GM18868 (cell line): ENCODE data around the gene NEK2.
"Not testable (repeated sequence)": the region's sequence is repeated elsewhere in the genome, so short reads cannot be mapped to it uniquely, and the experiment has no call there.

Experiments
- ATAC-seq: cut with Tn5 transposase; IDR thresholded peaks from one replicate; pipeline ENCODE4 v1.9.1; 2021; ENCODE audit warnings: mild to moderate bottlenecking, moderate library complexity; ENCODE audit not compliant: unreplicated experiment

Gene NEK2

GRCh38 chr1:211652371-211652770 is 23.1 kb downstream of the NEK2 start:
- no peak for ATAC-seq

DNA sequence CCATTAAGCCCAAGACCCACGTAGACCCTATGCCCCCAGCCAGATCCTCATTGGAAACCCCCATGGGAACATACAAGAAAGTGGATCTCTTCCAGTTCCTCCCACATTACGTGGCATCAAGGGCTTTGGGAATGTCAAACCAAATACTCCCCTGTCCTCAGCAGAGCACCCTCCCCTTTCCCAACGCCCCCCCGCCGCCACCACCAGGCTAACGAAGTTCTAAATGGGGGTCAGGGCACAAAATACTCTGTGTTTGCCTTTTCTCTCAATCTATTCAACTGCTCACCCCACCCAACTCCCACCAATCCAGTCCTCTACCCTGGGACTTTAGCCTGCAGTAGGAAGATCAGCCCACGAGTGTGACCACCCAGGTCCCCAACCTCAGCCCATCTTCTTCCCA is 24.5 kb downstream of the NEK2 start:
- ATAC-seq: no peak

GRCh38 chr1:211648980-211649934 is 26.2 kb downstream of the NEK2 start:
- ATAC-seq: no peak

- no peak for ATAC-seq
These were observed 27.1 kb downstream of the NEK2 start for GRCh38 chr1:211648336-211648735.

DNA sequence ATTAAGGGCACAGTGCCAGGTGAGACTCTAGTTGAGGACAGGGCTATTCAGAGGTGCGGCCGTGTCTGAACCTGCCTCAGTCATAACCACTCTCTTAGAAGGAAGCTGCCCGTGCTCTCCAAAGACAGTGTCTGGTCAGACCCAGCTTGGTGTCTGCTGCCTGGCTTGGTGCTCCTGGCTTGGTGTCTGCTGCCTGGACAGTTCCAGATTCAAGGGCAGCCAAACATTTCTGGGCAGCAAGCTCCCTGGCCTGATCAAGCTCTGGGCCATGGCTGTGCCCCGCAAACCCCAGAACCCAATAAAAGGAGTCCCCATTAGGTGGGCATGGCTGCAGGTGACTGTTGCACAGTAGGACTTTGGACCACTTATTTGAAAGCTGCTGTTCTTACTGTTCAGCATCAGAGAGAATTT is 27.7 kb downstream of the NEK2 start:
- ATAC-seq: no peak

GRCh38 chr1:211646566-211646965 is 28.9 kb downstream of the NEK2 start:
- ATAC-seq: no peak

DNA sequence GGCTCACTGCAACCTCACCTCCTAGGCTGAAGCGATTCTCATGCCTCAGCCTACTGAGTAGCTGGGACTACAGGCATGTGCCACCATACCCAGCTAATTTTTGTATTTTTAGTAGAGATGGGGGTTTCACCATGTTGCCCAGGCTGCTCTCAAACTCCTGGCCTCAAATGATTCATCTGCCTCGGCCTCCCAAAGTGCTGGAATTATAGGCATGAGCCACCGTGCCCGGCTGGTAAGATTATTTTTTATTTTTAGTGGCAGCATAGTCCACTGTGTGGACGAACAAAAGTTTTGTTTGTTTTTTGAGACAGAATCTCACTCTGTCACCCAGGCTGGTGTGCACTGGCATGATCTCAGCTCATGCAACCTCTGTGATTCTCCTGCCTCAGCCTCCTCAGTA is 29.8 kb downstream of the NEK2 start:
- ATAC-seq: not testable (repeated sequence)

- ATAC-seq: no peak
These were observed 30.8 kb downstream of the NEK2 start for GRCh38 chr1:211644653-211645052.

DNA sequence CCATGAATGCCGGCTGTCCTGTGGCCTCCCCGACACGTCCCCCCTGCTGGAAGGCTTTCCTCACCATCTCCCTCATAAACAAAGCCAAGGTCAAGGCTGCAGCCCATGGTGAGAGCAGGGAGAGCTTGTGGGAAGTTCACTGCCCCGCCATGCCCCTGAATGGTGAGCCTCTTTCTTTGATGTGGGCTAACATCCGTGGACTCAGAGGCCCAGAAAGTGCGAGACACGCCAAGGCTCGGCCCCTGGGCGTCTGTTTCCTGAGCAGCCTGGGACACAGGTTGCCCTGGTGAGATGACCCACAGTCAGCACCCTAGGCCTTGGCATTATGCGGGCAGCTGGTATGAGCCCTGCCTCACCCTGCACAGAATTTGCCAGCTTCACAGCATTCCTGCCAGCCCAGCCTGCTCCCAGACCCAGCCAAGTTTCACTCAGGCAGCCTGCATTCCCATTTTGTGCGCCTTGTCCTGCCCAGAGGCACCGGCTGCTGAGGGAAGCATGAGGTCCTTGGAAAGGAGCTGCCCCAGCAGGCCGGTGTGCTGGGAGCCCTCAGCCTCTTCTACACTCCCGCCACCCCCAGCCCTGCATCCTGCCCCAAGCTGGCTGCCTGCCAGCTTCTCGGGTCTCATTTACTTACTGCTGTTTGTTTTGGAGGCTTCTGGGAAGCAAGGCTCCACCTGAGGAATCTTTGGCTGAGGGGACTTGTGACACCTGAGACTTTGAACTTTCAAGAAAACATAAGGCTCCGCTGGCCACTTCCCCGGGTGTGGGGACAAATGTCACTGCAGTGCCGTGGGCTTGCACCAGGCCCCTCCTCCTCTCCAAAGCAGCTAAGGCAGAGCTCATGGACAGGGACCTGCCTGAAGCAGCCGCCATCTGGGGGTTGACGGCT is 31.9 kb downstream of the NEK2 start:
- ATAC-seq: no peak

DNA sequence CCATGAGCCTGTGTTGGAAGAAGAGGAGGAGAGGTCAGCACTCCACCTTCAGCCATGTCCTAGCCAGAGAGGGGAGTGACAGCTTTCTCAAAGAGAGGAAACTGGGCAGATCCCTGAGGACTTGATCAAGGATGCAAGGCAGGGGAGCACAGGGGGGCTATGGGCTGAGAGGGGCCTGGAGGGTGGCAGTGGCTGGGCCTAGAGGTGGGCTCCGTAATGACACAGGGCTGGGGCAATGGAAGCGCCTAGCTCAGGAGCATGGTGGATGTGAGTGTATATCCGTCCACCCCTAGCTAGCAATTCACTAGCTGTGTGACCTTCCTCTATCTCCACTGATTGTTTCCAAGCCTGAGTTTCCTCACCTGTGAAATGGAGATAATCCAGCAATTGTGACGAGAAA is 32.6 kb downstream of the NEK2 start:
- no peak for ATAC-seq

DNA sequence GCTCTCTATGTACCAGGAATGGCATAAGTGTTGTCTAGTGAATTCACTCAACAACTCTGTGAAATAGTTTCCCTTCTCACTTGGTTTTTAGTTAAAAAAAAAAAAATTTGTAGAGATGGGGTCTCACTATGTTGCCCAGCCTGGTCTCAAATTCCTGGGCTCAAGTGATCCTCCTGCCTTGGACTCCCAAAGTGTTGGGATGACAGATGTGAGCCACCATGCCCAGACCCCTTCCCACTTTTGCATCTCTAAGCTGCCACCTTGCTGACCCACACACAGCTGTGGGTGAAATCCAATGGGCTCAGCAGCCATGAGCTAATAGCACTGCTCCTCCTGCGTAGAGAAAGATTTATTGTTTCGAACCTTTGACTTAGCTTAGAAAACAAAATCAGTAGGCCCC is 33.5 kb downstream of the NEK2 start:
- ATAC-seq: no peak

GRCh38 chr1:211641044-211641800 is 34.2 kb downstream of the NEK2 start:
- no peak for ATAC-seq

GRCh38 chr1:211640301-211640630 is 35.2 kb downstream of the NEK2 start:
- no peak for ATAC-seq

DNA sequence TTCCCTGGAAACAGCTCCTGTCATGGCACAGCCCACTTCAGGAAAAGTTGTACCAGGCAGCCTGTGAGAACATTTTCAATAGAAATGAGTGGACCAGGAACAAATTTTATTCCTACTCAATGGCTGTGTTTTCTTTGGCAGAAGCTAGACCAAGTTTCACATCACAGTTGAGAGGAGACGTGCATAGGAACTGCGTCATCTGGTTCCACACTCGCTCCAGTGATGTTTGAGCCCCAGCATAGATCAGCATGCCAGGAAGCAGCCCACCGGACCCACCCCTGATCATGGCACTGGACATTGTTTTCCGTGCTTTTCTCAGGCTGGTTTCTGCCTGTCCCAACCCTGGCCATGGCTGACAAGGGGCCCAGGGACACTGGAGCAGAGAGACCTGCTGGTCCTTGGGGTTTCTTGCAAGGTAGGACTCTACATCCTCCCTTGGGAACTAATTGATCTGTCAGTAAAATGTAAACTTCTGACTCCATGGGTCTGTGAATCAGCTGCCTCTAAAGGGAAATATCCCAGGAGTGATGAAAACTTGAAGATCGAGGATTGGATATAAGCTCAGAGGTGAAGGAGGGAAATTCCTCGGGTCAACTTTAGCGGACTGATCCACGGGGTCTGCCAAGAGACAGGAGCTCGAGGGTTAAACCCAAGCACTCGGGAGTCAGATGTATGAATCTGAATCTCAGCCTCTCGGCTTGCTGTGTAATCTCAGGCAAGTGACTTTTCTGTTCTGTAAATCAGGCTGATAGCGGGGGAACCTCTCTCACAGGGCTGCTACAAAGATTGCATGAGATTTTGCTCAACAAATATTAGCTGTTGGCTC is 35.7 kb downstream of the NEK2 start:
- ATAC-seq: peak; percentile 65

- no peak for ATAC-seq
These were observed 36.7 kb downstream of the NEK2 start for GRCh38 chr1:211638689-211639101.

DNA sequence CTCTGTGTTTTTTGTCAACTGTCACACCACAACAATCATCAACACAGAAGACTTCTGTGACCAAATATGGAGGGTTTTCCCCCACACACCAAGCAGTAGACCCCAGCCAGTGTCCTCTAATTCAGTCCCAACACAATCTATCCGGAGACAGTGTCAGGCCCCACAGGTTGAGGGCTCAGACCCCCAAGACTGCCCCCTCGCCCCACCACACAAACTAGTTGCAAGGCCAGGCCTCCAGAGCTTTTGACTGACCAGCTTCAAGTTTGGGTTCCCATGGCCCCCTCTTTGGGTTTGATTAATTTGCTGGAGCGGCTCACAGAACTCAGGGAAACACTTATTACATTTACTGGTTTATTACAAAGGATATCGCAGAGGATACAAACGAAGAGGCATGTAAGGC is 37.2 kb downstream of the NEK2 start:
- ATAC-seq: no peak

GRCh38 chr1:211637066-211637465 is 38.4 kb downstream of the NEK2 start:
- ATAC-seq: no peak

- not testable (repeated sequence) for ATAC-seq
These were observed 38.8 kb downstream of the NEK2 start for GRCh38 chr1:211636575-211637029.

GRCh38 chr1:211635597-211636205 is 39.7 kb downstream of the NEK2 start:
- ATAC-seq: no peak

DNA sequence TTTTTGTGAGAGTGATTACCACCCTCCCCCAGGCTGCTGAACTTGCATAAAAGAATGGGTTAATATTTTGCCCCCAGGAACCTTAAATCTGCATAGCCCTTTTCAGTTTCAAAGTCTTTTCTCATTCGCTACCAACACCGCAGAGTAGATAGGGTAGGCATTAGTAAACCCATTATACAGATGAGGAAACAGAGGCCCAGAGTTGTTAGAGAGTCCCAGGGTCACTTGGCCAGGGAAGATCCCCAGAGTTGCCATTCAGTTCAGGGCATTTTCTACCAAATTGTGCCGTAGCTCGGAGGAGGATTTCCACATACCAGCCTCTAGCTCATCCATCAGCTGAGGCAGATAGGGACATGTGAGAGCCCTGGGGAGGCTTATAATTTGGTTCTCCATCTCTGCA is 40.5 kb downstream of the NEK2 start:
- ATAC-seq: no peak
